HL-60/S4 (cell line): ENCODE measurements around the gene GCNA.

Source experiments
- in situ Hi-C: fragments of 300-500 bp; cut with MboI; formaldehyde crosslinking; loops from 2 replicates; pipeline ENCODE4 v1.14.3; 2022; ENCODE audit warnings: low sequenced_read_pairs

GCNA gene

GRCh38 chrX:71615056-71615455 lies 36.8 kb downstream of the GCNA start:
- in situ Hi-C loops: no loop called here

GRCh38 chrX:71615954-71616353 lies 37.7 kb downstream of the GCNA start:
- in situ Hi-C loops: no loop called here

GRCh38 chrX:71616672-71617529 lies 38.7 kb downstream of the GCNA start:
- in situ Hi-C loops: no loop called here

- in situ Hi-C loops: no loop called here
Observed at GRCh38 chrX:71617742-71618141, 39.5 kb downstream of the GCNA start.

GRCh38 chrX:71618303-71618721 lies 40.1 kb downstream of the GCNA start, which contains the start of gene CXCR3:
Gene CXCR3, minus strand, starts transcription at chrX:71618511. Its CDS starts 62 bp downstream, at chrX:71618449.
- in situ Hi-C loops: no loop called here

- in situ Hi-C loops: no loop called here
Observed at GRCh38 chrX:71618787-71619186, 40.5 kb downstream of the GCNA start.

- in situ Hi-C loops: no loop called here
Observed at GRCh38 chrX:71619193-71619592, 41.0 kb downstream of the GCNA start.

GRCh38 chrX:71619986-71620385 lies 41.7 kb downstream of the GCNA start:
- in situ Hi-C loops: no loop called here

- in situ Hi-C loops: no loop called here
Observed at GRCh38 chrX:71621603-71622002, 43.4 kb downstream of the GCNA start.

GRCh38 chrX:71622032-71622575 lies 43.9 kb downstream of the GCNA start:
- in situ Hi-C loops: no loop called here

GRCh38 chrX:71622576-71623450 lies 44.6 kb downstream of the GCNA start:
- in situ Hi-C loops: no loop called here

- in situ Hi-C loops: no loop called here
Observed at GRCh38 chrX:71623714-71624113, 45.5 kb downstream of the GCNA start.

- in situ Hi-C loops: no loop called here
Observed at GRCh38 chrX:71625471-71625870, 47.2 kb downstream of the GCNA start.

- in situ Hi-C loops: no loop called here
Observed at GRCh38 chrX:71626576-71626975, 48.3 kb downstream of the GCNA start.

- in situ Hi-C loops: no loop called here
Observed at GRCh38 chrX:71627588-71628404, 49.6 kb downstream of the GCNA start.

- in situ Hi-C loops: no loop called here
Observed at GRCh38 chrX:71629467-71629866, 51.2 kb downstream of the GCNA start.

GRCh38 chrX:71632923-71633657 lies 54.9 kb downstream of the GCNA start:
- in situ Hi-C loops: no loop called here

GRCh38 chrX:71634366-71634765 lies 56.1 kb downstream of the GCNA start:
- in situ Hi-C loops: no loop called here

- in situ Hi-C loops: no loop called here
Observed at GRCh38 chrX:71636438-71637252, 58.4 kb downstream of the GCNA start.
